HG03039 (cell line): Measurements from ENCODE around the gene PIK3AP1.
"Not testable (repeated sequence)": the region's sequence is repeated elsewhere in the genome, so short reads cannot be mapped to it uniquely, and the experiment has no call there.

Experiments used
- ATAC-seq: cut with Tn5 transposase; IDR thresholded peaks from one replicate; pipeline ENCODE4 v1.9.1; 2021; ENCODE audit warnings: mild to moderate bottlenecking, moderate library complexity; ENCODE audit not compliant: unreplicated experiment

Gene PIK3AP1

DNA sequence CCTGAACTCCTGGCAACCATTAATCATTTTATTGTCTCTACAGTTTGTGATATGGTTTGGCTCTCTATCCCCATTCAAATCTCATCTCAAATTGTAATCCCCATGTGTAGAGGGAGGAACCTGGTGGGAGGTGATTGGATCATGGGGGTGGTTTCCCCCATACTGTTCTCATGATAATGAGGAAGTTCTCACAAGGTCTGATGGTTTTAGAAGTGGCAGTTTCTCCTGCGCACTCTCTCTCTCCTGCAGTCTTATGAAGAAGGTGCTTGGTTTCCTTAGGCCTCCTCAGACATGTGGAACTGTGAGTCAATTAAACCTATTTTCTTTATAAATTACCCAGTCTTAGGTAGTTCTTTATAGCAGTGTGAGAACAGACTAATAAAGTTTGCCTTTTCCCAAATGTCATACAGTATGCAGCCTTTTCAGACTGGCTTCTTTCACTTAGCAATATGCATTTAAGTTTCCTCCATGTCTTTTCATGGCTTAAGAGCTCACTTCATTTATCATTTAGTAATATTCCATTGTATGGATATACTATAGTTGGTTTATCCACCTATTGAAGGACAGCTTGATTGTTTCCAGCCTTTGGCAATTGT is 17.1 kb upstream of the PIK3AP1 start:
- not testable (repeated sequence) for ATAC-seq

DNA sequence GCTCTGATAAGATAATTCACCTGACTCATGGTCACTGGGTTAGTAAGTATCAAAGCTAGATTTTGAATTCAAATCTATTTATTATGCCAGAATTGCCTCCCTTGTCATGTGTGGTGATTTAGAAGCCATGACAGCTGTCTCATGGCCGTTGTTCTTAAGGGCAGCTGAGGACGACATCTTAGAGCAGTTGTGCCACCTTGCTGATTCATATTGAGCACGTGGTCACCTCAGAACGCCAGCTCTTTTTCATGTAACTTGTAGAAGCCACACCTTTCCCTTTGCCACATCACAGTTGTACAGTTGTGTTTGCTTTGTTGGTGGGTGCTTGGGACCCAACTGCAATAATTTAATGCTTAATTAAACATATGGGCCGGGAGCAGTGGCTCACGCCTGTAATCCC is 4.3 kb upstream of the PIK3AP1 start:
- no peak for ATAC-seq

DNA sequence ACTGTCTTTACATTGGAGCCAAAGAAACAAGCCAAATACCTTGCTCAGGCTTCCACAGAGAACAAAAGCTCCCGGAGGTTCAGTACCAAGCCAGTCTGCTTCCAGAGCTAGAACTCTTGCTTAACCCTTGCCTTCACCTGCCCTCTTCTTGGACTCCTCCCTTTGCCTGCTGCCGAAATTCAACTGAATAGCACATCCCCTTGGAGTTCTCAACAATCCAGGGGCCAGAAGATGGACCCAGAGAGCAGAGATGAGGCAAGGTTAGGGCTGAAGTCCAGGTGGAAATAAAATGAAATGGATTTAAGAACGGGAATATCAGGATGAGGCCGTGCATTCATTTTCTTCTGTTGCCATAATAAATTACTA is 876 bp upstream of the PIK3AP1 start:
- ATAC-seq = no peak

DNA sequence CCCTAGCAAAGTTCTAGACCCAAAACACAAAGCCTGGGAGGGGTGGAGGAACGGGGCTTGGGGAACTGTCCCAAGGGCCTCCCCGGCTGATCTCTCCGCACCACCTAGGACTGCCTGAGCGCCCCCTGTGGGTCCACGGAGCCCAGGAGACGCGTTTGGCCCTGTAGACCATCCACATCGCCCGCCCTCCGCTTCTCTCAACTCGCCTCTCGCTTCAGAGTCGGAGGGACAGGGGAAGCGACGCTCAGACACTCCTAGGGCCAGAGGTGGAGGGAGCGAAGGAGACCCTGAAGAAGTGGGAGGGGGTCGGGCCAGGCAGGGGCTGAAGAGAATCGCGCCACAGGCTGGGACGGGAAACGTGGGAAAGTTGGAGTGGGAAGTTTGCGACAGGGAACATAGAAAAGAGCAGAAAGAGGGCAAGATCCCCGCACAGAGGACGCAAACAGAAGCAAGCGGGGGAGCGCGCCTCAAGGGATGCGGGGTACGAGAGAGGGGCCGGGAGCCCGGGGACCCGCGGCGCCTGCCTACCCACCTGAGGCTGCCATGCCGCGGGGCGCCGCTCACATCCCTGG is 378 bp downstream of the PIK3AP1 start:
- ATAC-seq = peak; percentile 45

DNA sequence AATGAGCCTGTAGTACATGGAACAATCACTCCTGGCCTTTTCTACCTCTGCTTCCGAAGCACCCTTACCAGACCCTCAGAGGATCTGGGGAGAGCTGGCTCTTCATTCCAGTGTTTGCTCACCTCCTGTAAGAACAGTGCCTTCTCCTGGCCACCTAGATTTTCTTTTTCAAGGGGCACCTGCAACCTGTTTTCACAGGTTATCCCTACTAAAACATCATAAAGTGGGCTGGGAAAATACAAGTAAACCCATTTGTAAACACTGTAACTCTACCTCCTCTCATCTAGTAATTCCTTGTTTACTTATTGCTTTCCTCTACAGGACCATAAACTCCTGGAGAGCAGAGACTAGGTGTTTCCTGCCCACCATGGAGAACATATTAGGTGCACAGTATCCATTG is 1.1 kb downstream of the PIK3AP1 start:
- ATAC-seq = no peak

DNA sequence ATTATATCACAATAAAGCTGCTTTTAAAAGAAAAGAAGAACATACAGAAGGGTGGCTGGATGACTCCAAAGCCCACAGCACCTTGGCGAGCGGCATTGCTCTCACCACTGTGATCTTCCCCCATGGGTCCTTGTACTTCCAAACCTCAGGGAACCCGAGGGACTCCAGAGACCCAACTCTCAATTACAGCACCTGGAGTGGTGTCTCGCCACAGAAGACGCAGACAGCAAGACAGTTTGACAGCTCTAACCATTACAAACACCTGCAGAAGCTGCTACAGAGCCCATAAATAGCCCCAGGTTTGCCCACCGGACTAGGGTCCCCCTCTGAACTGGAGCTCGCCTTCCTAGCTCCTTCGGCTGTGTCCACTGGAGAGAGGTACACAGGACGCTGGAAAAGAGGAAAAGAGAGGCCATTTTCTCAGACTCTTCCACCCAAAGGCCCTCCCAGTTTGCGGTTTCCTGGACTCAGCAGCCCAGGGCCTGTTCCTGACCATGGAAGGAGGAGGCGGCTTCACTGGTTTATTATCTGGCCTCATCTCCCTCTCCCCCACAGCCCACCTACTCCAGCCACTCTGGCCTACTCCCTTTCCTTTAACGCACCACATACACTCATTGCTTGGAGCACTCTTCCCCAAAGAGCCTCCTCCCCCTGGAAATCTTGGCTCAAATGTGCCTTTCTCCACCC is 1.9 kb downstream of the PIK3AP1 start:
- no peak for ATAC-seq

DNA sequence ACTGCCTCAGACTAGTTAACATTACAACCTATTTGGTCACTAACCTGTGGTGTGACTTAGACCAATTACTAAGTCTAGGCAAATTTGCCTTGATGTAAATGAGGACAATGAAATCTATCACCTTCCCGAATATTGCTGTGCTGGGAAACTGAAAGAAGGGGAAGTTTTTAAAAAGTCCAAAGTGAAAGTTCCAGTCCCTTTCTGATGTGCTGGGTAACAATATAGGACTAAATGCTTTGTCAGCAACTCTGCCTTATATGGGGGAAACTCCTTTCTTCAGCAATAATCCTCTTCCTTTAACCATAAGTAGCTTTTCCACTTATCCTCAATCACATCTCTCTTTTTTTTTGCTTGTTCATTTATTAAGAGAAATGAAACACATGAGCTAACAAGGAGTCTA is 3.9 kb downstream of the PIK3AP1 start:
- no peak for ATAC-seq

DNA sequence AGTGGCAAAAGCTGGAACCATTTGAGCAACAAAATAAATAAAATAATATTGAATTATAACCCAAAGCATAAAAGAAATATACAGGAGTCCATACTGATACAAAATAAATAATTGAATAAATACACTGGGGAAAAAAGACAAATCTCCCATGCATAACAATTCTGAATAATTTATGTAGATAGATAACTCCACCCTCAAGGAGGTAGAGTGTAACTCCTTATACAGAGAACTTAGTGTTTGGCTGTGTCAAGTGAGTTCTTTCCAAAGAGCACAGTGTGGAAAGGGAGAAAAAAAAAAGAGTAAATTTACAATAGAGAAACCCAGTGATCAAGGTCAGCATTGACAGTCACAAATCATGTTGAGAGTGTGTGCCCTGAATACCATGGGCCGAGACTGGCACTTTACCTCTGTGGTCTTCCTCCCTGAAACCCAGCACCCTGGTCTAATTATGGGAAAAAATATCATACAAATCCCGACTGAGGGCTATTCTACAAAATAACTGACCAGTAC is 5.5 kb downstream of the PIK3AP1 start:
- ATAC-seq = no peak

DNA sequence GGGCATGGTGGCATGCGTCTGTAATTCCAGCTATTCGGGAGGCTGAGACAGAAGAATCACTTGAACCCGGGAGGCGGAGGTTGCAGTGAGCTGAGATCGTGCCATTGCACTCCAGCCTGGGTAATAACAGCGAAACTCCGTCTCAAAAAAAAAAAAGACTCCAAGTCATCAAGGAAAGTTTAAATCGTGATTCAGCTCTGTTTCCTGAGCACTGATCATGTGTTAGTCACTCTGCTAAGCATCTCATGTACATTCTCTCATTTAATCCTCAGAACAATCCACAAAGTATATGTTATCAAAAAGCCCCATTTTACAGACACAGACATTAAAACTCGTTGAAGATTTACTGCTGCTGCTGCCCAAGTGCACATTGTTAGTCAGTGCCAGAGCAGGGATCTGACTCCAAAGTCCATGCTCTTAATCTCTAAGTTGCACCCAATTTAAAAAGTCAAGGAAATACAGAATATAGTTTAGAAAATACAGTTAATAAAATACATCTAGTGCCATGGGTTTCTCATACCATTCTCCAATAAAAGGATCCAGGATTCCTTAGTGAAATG is 6.2 kb downstream of the PIK3AP1 start:
- ATAC-seq = no peak

DNA sequence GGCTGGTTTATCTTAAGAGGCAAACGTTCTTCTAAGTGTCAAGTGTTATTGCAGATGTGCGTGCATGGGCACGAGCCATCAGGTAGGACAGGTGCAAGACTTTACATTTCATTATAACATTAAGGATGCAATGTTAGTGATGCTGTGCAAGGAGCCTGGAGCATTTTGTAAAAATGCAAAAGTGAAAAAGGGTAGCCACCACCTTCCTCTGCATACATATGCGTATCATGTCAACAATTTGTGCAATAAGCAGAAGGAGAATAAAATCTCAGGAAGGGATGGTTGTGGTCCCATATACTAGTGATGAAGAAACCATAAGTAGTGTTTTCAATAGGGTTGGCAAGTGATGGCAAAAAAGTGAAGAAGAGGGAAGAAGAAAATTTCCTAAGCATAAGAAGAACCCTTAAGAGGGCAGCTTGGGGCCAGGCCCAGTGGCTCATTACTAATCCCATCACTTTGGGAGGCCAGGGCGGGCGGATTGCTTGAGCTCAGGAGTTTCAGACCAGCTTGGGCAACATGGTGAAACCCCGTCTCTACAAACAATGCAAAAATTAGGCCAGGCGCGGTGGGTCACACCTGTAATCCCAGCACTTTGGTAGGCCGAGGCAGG is 7.5 kb downstream of the PIK3AP1 start:
- ATAC-seq = no peak

DNA sequence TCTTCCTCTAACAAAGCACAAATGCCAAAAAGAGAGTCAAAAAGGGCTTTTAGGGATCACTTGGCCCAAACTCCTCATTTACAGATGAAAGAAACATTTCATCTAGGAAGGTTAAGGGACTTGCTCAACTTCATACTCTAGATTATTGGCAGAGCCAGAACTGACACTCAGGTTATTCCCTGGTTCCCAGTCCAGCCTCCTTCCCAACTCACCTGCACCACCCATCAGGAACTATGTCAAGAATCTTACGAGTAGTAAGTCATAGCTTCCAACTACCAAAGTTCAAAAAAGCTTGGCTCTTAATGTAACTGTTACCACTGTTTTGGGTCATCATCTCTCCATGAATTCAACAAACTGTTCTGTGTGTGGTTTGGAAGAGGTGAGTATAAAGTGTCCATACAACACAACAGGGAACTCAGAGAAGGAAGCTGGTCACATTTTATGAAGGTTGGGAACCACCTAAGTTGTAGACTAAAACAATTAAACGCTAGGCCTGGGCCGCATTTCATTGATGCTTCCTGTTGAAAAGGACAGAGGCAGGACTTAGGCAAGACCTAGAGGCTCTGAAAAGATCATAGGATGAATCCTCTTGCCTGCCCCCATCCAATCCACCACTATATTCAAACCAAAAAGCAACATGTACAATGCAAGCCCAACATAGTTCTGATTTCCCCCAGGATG is 9.1 kb downstream of the PIK3AP1 start:
- no peak for ATAC-seq

DNA sequence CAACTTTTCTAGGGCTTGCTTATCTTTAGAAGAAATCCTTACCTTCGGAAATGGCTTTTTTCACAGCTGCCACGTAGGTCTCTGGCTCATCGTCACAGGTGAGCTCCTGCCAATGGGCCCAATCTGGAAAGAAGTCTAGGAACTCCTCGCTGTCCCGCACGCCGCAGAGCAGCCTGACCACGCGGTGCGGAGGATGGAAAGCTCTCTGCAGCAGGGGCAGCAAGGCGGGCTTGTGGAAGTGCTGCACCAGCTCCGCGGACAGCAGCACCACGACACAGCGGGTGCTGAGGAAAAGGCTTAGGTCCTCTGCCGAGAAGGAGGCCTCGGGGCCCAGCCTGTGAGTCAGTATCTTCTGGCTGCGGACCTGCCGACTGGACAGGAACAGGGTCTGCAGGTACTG is 10.8 kb downstream of the PIK3AP1 start:
- no peak for ATAC-seq

DNA sequence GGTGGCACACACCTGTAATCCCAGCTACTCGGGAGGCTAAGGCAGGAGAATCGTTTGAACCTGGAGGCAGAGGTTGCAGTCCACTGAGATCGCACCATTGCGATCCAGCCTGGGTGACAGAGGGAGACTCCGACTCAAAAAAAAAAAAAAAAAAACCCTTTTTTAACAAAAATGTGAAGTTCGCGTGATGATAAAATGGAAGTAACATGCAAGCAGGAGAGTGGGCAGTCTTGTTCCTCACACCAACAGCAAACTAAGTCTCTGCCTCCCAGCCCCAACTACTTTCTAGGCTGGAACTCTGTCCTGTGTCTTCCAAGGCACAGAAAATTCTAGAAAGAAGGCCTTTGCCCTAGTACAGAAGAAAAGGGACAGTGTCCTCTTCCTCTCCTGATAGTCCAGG is 11.3 kb downstream of the PIK3AP1 start:
- ATAC-seq = no peak

DNA sequence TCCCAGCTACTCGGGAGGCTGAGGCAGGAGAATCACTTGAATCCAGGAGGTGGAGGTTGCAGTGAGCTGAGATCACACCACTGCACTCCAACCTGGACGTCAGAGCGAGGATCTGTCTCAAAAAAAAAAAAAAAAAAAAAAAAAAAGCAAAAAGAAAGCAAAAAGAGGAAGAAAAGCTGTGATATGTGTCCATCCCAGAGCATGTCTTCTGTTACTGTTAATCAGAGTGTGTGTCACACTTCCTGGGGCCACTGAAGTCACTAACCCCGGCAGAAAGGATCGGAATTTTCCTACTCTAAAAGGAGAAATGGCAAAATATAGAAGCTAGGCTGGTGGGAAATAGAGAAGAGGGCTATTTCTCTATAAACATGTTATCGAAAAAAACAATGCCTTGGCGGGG is 11.9 kb downstream of the PIK3AP1 start:
- ATAC-seq = no peak

DNA sequence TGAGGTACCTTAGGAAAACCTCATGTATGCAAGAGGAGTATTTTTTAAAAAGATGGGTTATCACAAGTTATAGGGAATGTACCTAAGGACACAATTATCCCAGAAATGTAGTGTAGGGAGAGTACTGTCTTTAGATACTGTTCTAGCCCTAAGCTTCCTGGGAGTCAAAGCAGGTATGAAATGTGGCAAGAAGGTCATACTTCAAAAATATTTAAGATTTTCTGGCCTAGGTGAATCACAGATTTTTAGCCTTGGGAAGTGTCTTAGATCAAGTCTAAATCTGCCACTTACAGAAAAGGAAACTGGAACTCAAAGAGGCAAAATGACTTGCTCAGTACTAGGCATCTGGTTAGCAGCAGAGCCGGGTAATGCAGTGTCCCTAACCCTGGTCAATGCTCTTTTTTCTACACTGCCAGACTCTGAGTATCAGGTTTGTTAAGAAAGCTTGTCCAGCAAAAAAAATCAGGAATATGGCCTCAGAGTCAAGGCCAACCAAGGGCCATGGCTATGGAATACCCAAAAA is 13.9 kb downstream of the PIK3AP1 start:
- no peak for ATAC-seq

DNA sequence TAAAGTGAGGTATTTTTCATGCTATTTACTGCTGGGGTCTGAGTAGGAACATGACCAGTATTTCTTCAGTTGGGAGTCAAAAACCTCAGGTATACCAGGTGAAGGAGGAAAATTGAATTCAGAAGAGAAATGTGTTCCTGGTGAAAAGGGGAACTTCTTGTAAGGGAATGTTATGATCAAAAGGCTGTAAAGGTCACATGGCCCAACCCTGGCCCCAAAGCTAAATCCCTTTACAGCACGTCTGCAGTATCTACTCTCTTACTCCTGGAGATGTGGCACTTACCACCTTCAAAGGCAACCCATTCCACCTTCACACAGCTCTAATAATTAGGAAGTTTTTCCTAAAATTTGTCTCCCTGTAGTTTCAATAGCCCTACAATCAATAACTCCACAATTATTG is 15.2 kb downstream of the PIK3AP1 start:
- no peak for ATAC-seq

DNA sequence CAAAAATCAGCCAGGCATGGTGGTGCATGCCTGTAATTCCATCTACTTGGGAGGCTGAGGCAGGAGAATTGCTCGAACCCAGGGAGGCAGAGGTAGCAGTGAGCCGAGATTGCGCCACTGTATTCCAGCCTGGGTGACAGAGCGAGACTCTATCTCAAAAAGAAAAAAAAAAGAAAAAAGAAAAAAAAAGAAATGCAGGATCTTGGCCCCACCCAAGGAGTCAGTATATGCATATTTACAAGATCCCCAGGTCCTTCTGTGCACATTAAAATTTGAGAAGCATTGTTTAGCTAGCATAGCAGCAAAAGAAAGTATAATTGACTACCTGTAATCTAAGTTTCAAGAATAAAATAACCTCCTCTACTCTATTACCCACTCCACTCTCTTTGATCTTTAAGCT is 15.8 kb downstream of the PIK3AP1 start:
- no peak for ATAC-seq

DNA sequence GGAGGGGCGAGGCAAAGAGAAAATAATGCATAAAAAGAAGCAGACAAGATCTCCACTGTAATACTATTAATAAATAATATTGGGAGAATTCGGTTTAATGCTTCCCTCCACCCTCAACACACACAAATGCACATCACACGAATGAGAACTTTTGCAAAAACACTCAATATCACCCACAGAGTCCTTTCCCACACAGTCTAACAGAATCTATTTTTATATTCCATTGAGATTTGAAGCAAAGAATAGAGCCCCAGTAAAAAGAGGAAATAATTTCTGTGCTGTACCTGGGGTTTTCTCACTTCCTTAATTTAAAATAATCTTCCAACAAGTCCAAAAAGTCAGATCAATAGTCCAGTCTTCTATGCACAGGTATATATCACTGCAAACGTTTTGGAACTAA is 17.0 kb downstream of the PIK3AP1 start:
- ATAC-seq = no peak

DNA sequence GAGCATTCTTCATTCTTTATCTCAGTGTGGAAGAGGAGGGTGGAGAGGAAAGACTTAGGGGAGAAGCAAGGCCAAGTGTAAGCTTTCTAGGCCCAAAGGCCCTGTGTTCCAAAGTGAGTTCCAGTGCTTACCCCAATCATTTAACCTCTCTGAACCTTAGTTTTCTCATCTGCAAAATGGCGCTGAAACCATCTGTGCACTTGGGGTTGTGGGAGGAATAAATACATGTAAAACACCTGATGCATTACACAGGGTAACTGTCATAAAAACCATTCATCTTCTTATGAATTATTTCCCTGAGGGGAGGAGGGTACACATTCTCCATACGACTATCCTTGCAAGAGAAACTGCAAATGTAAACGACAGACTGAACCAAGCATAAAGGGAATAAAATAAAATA is 19.0 kb downstream of the PIK3AP1 start:
- no peak for ATAC-seq

DNA sequence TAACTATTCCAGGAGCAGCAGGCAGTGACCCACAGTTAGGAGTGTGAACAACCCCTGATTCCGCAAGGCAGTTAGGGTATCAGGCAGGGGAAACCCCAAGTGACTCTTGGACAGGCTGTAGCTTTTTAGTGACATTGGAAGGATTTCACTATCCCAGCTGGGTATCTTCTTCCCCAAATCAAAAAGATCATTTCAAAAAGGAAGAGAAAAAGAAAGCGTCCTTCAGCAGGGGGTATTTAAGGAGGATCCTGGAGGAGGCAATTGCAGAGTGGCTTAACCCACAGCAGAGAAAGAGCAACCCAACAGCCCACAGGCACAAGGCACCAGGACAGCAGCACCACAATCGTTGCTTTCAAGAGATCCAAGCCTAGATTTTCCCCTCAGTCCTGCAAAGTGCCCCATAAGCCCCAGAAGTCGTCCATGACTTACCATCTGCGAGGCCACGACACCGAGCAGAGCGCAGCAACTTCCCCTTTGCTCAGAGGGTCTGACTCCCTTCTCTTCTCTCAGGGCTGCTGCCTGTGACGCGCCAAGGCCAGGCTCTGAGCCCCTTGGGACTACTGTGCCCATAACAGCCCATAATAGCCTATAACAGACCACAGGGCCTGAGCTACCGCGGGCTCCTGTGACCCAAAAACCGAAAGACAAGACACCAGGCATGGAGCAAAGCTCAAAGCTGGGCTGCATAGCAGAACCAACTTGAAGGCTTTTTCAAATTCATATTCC is 19.8 kb downstream of the PIK3AP1 start:
- ATAC-seq = peak; percentile 57
